ENCODE results near the gene ARID2. TPM values are rescaled to one million over a fixed set of nuclear protein-coding genes. Genes with fewer than 3 reads are reported as not detected.

Gene ARID2
- total and polyA plus RNA-seq, 2 of the 13 experiments (the other 11 are each of a cell fraction or from before 2014, with no cell fraction given) = 15.9 to 22.2 TPM

DNA sequence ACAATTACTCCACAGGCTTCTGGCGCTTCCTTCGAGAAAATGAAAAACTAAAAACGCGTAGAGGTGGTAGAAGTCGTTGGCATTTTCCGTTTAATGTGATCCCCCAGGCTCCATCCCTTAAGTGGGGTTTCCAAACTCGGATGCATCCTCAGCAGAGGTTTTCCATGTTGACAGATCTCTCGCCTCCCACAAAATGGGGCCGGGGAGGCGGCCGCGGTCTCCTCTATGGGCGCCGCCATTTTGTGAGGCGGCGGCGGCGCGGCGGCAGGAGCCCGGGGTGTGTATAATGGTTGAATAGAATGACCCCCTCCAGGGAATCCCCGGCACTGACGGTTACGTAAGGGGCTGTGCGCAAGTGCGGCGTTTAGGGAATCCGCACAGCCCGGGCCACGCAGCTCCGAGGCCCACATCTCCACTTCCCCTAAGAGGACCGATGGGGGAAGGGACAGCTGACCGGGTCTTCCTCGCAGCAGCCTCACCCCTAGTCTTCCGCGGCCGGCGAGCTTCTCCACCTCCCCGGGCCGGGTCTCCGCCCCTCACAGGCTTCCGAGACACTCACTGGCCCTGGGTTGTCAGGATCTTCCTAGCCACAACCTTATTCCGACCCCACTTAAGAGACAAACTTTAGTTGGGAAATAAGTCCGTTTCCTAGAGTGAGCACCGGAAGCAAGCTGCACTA is 2.1 kb upstream of the ARID2 start (continued):
- TF ChIP-seq, protein P1, sequence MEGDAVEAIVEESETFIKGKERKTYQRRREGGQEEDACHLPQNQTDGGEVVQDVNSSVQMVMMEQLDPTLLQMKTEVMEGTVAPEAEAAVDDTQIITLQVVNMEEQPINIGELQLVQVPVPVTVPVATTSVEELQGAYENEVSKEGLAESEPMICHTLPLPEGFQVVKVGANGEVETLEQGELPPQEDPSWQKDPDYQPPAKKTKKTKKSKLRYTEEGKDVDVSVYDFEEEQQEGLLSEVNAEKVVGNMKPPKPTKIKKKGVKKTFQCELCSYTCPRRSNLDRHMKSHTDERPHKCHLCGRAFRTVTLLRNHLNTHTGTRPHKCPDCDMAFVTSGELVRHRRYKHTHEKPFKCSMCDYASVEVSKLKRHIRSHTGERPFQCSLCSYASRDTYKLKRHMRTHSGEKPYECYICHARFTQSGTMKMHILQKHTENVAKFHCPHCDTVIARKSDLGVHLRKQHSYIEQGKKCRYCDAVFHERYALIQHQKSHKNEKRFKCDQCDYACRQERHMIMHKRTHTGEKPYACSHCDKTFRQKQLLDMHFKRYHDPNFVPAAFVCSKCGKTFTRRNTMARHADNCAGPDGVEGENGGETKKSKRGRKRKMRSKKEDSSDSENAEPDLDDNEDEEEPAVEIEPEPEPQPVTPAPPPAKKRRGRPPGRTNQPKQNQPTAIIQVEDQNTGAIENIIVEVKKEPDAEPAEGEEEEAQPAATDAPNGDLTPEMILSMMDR (CRISPR knock-in tag; IDR thresholded peaks at IDR 0.05) = 0 out of 2 replicates have a peak, but pooled peaks have one; percentile 24
- TF ChIP-seq TBX2 (CRISPR knock-in tag; IDR thresholded peaks at IDR 0.05; ENCODE audit: borderline replicate concordance) (peak; percentile 80), IRX3 (CRISPR knock-in tag; IDR thresholded peaks at IDR 0.05; ENCODE audit: borderline replicate concordance, low read depth) (peak; percentile 40; the same call in 1 of the 2 replicates), SIN3B (IDR thresholded peaks at IDR 0.05; ENCODE audit: low read length) (peak; percentile 36; the same call in 1 of the 2 replicates), NFKBIZ (CRISPR knock-in tag; IDR thresholded peaks at IDR 0.05) (0 out of 2 replicates have a peak, but pooled peaks have one; percentile 71), ZNF616 (CRISPR knock-in tag; IDR thresholded peaks at IDR 0.05; ENCODE audit: low read depth) (0 out of 2 replicates have a peak, but pooled peaks have one; percentile 33), SIN3A (IDR thresholded peaks at IDR 0.05; ENCODE audit: borderline replicate concordance, low read depth, low read length) (peak; percentile 89; the same call in 1 of the 2 replicates), SNRNP70 (IDR thresholded peaks at IDR 0.05; ENCODE audit: low read depth, low read length) (no peak), PPARG (CRISPR knock-in tag; conservative IDR thresholded peaks at IDR 0.05) (no peak), TAF15 (IDR thresholded peaks at IDR 0.05; ENCODE audit: low read depth, low read length, poor library complexity, severe bottlenecking) (no peak), JDP2 (CRISPR knock-in tag; IDR thresholded peaks at IDR 0.05; ENCODE audit: borderline replicate concordance) (no peak), RFX3 (CRISPR knock-in tag; IDR thresholded peaks at IDR 0.05) (no peak), ISX (CRISPR knock-in tag; conservative IDR thresholded peaks at IDR 0.05) (peak; percentile 73; the same call in 1 of the 2 replicates), ZNF879 (CRISPR knock-in tag; IDR thresholded peaks at IDR 0.05) (0 out of 2 replicates have a peak, but pooled peaks have one; percentile 10), NCOA5 (CRISPR knock-in tag; IDR thresholded peaks at IDR 0.05) (no peak), SAP130 (CRISPR knock-in tag; IDR thresholded peaks at IDR 0.05; ENCODE audit: low read depth) (peak; percentile 82)
- TF ChIP-seq, protein P2, sequence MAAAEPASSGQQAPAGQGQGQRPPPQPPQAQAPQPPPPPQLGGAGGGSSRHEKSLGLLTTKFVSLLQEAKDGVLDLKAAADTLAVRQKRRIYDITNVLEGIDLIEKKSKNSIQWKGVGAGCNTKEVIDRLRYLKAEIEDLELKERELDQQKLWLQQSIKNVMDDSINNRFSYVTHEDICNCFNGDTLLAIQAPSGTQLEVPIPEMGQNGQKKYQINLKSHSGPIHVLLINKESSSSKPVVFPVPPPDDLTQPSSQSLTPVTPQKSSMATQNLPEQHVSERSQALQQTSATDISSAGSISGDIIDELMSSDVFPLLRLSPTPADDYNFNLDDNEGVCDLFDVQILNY (CRISPR knock-in tag; conservative IDR thresholded peaks at IDR 0.05) = no peak
- TF ChIP-seq, protein P3, sequence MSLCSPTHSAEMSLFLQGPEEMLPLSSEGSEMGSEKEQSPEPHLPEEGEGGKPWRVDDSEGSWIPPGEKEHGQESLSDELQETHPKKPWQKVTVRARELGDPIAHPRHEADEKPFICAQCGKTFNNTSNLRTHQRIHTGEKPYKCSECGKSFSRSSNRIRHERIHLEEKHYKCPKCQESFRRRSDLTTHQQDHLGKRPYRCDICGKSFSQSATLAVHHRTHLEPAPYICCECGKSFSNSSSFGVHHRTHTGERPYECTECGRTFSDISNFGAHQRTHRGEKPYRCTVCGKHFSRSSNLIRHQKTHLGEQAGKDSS (CRISPR knock-in tag; IDR thresholded peaks at IDR 0.05; ENCODE audit: borderline replicate concordance, low read depth) = no peak
- TF ChIP-seq, protein P4, sequence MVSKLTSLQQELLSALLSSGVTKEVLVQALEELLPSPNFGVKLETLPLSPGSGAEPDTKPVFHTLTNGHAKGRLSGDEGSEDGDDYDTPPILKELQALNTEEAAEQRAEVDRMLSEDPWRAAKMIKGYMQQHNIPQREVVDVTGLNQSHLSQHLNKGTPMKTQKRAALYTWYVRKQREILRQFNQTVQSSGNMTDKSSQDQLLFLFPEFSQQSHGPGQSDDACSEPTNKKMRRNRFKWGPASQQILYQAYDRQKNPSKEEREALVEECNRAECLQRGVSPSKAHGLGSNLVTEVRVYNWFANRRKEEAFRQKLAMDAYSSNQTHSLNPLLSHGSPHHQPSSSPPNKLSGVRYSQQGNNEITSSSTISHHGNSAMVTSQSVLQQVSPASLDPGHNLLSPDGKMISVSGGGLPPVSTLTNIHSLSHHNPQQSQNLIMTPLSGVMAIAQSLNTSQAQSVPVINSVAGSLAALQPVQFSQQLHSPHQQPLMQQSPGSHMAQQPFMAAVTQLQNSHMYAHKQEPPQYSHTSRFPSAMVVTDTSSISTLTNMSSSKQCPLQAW (CRISPR knock-in tag; IDR thresholded peaks at IDR 0.05) = peak; percentile 83
- TF ChIP-seq, protein P5, sequence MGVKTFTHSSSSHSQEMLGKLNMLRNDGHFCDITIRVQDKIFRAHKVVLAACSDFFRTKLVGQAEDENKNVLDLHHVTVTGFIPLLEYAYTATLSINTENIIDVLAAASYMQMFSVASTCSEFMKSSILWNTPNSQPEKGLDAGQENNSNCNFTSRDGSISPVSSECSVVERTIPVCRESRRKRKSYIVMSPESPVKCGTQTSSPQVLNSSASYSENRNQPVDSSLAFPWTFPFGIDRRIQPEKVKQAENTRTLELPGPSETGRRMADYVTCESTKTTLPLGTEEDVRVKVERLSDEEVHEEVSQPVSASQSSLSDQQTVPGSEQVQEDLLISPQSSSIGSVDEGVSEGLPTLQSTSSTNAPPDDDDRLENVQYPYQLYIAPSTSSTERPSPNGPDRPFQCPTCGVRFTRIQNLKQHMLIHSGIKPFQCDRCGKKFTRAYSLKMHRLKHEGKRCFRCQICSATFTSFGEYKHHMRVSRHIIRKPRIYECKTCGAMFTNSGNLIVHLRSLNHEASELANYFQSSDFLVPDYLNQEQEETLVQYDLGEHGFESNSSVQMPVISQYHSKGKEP (CRISPR knock-in tag; IDR thresholded peaks at IDR 0.05) = peak; percentile 39; the same call in 1 of the 2 replicates
- TF ChIP-seq, protein P6, sequence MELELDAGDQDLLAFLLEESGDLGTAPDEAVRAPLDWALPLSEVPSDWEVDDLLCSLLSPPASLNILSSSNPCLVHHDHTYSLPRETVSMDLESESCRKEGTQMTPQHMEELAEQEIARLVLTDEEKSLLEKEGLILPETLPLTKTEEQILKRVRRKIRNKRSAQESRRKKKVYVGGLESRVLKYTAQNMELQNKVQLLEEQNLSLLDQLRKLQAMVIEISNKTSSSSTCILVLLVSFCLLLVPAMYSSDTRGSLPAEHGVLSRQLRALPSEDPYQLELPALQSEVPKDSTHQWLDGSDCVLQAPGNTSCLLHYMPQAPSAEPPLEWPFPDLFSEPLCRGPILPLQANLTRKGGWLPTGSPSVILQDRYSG (CRISPR knock-in tag; IDR thresholded peaks at IDR 0.05) = no peak

Data from HepG2 (cell line).